Kasumi-1 (cell line): Measurements from ENCODE around the gene PKIG.

Source experiments
- DNase-seq, 2 experiments: peaks; one replicate each; lab custom pipeline; 2025; lab: John Stamatoyannopoulos, UW

Gene PKIG

GRCh38 chr20:44620030-44620429 is 37.7 kb downstream of the PKIG start:
- DNase-seq = no peak

GRCh38 chr20:44621325-44621724 is 38.9 kb downstream of the PKIG start:
- no peak for DNase-seq

DNA sequence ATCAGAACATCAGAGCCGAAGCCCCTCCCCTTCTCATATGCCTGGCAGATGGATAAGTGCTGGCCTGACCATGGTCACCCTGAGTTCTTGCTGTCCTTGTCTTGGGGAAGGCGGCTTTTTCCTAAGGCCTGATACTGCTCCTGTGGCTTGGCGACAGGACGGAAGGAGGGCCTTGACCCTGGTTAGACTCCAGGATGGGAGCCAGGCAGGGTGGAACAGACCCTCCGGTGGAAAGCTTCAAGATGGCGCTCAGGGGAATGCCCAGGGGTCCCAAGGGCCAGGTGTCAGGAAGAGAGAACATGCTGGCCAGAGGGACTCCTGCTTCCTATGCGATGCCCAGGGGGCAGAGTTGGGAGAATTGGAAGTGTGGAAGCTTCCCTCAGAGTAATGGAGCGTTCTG is 39.6 kb downstream of the PKIG start:
- DNase-seq = no peak

DNA sequence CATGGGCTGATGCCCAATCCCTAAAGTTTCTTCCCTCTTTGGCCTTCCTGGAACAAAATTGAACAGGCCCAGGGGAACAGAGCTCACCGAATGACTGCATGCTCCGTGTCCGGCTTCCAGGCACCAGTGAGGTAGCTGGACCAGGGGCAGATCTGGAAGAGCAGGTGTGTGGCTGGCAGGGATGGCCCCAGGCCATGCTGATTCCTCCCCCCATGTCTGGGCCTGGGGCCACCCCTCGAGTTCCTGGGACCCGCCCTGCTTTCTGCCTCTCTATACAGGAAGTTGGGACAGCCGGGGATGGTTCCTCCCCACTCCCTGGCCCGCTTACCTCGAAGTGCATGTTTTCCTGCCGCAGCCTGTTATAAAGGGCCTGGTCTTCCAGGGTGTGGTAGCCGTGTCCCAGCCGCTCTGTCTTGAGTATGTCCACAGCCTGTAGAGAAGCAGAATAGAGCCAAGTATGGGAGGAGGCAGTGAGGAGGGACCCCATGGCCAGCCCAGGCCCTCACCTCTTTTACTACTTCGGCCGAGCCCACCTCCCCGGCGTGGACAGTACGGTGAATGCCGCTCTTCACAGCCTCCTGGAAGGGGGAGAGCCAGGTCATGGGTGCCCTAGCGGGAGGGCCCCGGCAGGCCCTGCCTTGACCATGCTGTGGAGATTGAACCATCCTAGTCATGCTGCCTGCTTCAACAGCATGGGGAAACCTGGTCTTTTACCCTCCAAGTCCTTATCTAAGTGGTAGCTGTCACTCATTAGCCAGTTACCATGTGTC is 40.3 kb downstream of the PKIG start:
- DNase-seq = no peak

DNA sequence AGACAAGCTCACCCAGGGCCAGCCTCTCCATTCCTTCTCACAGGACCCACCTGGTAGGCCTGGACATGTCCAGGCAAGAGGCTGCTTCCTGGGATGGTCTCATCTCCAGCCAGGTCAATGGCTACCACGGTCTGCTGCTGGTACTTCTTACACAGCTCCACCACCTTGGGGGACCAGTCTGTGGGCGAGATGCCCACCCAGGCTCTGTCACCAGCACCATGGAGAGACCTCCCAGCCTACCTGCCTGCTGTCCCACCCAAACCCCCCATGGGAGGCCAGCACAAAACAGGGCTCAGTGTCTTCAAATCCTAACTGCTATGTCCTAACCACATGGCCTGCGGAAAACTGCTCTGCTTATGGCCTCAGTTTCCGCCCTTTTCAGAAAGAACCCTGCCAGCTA is 41.8 kb downstream of the PKIG start:
- DNase-seq = no peak

GRCh38 chr20:44624743-44625271 is 42.4 kb downstream of the PKIG start:
- DNase-seq = no peak

GRCh38 chr20:44625361-44625760 is 43.0 kb downstream of the PKIG start:
- no peak for DNase-seq

GRCh38 chr20:44626278-44626677 is 43.9 kb downstream of the PKIG start:
- no peak for DNase-seq

DNA sequence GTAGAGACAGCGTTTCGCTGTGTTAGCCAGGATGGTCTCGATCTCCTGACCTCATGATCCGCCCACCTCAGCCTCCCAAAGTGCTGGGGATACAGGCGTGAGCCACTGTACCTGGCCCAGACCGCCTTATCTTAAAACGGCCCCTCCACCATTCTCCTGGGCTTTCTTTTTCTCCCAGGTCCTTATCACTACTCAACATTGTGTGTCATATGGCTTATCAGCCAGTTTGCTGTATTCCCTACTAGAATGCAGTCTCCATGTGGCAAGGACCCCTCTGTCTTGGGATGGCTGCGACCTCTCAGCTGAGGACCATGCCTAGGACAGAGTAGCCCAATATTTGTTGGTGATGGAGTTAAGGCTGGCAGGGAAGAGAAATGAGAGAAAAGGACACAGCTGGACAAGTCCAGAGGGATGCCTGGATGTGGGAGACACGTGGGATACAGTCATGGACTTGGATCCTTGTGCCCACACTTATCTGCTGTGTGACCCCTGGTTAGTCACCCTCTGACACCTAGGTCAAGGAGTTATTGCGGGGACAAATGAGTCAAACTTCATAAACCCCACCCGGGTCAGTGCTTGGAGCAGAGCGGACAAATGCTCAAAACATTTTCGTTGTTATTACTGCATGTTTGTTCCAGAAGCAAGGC is 45.1 kb downstream of the PKIG start:
- DNase-seq = no peak

GRCh38 chr20:44629017-44629385 is 46.6 kb downstream of the PKIG start:
- DNase-seq = no peak

DNA sequence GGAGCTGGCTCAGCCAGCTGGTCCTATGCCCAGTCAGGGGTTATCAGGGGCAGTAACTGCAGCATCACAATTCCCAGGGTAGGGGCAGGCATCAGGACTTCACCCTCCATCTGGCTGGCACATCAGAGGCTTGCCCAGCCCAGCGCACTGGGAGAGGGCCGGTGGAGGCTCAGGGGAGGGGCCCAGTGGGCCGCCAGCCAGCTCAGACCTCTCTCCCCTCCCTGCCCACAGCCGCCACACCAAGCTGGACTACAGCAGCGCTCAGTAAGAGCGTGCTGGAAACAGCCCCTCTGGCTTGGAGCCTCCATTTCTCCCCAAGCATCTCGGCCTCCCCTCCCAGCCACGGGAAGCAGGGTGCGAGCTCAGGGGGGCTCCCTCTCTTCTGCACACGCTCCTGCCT is 47.2 kb downstream of the PKIG start:
- no peak for DNase-seq

- no peak for DNase-seq
Observed at GRCh38 chr20:44630297-44630696, 47.9 kb downstream of the PKIG start.

- DNase-seq = no peak
Observed at GRCh38 chr20:44632103-44632752, 49.8 kb downstream of the PKIG start.

GRCh38 chr20:44633187-44633810 is 50.9 kb downstream of the PKIG start:
- DNase-seq = no peak

DNA sequence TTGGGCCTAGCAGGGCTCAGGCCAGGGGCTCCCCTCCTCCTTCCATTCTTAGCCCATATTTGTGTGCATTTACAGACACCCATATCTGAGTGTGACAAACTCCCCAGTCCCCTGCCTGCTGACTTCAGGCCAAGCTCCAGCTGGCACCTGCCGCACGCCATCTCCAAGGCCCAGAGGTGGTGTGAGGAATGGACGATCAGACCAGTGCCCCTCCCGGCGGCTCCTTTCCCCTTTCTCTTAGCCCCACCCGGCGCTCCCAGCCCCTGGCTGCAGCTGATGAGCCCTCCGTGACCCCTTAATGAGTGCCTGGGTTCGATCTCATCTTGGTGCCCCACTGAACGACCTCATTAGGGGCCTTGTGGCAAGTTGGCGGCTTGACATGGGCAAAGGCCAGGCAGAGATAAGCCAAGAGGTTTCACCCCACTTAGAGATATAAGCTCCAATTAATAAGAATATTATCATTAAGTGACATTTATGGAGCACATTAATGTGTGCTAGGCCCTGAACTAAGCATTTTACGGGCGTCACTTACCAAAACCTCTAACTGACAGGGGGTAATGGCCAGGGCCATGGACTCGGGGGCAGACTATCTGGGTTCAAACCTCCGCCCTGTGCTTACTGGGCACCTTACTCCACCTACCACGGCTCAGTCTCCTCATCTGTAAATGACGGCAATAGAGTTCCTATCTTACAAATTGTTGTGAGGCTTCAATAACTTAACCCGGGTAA is 51.7 kb downstream of the PKIG start:
- no peak for DNase-seq

DNA sequence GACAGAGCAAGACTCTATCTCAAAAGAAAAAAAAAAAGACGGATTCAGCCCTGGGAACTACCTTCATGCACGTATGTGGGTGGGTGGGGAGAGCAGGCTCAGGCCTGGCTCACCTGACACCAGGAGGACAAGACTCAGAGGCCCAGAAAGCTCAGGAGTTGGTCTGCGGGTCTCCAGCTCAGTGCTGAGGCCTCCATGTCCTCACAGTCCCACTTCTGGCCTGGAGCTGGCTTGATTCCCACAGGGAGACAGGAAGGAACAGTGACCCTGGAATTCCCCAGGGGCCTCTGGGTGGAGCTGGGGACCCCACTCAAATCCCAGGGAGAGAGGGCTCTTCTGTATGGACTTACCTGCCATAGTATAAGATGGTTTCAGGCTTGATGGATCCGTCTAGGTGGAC is 53.5 kb downstream of the PKIG start:
- DNase-seq = no peak

GRCh38 chr20:44637042-44637441 is 54.7 kb downstream of the PKIG start:
- DNase-seq = no peak

DNA sequence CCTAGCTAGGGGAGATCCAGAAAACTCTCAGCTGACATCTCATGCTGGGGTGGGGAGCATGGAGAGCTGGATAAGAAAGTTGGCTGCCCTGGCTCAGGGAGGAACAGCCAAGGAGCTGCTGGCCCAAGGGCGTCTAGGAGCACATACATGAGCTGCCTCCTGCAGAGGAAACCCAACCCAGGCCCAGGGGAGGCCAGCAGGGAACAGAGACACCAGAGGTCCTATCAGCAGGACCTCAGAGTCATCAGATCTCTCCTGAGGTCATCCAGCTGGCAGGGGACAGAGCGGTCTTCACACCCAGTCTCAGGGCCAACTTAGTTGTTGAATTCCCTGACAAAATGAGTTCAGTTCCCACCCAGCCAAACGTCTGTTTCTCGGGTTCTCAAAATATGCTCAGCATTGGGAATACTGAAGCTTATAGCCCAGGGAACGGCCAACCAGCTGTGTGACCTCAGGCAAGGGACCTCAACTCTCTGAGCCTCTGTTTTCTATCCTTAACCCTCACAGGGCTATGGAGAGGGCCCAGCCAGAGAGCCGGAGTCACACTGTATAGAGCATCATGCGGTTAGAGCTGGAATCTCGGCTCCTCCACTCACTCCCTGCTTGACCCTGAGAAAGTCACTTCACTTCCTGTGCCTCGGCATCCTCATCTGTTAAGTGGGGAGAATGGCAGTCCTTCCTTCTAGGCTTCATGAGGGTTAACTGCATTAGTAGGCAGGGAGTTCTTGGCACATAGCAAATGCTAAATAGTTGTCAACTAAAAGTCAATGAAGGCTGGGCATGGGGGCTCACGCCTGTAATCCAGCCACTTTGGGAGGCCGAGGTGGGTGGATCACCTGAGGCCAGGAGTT is 55.4 kb downstream of the PKIG start:
- DNase-seq = no peak

DNA sequence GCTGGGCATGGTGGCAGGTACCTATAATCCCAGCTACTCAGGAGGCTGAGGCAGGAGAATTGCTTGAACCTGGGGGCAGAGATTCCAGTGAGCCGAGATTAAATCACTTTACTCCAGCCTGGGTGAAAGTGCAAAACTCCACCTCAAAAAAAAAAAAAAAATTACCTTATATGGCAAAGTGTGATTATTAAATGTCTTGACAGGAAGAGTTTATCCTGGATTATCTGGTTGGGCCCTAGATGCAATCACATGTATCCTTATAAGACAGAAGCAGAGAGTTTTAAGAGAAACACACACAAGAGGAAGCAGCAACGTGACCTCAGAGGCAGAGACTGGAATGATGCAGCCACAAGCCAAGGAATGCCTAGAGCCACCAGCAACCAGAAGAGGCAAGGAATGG is 58.1 kb downstream of the PKIG start:
- no peak for DNase-seq

- DNase-seq = no peak
Observed at GRCh38 chr20:44641325-44641724, 58.9 kb downstream of the PKIG start.
